ENCODE data around the gene TMEM238L. TPM values are rescaled to one million over a fixed set of nuclear protein-coding genes. Genes with fewer than 3 reads are reported as not detected.

Gene TMEM238L
- total and polyA plus RNA-seq, 2 of the 8 experiments (the other 6 are each of a cell fraction or from before 2014, with no cell fraction given) = not detected

DNA sequence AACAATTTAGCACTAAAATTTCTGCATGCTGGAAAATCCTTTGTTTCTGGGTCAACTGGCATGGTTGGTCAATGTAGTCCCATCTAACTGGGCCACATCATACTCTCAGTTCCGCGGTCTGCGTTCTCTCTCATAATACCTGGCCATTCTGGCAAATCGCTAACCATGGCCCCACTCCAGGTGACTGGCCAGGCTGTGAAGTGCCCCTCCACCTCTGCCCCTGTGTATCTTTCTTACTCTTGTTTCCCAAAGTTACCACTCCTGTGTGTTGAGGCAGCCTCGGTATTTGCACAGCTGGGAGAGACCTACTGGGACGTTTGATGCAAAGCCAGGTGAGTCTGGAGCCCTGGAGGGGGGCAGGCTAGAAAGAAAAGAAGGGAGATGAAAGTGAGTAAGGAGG lies 2.0 kb upstream of the TMEM238L start:
- H4K5ac ChIP-seq (ENCODE audit: insufficient read length, low read depth, low read length) = no peak overlapping the region
- H2BK120ac ChIP-seq (replicated peaks; ENCODE audit: low read depth, low read length) = no peak overlapping the region
- no peak overlapping the region for H3K4me2 ChIP-seq (ENCODE audit: insufficient read depth in 1 of 2, low read depth in 2 of 2, low read length in 2 of 2)
- no peak overlapping the region for H3K23ac ChIP-seq (ENCODE audit: insufficient read length)
- H3K9ac ChIP-seq (replicated peaks in 1 of 4; ENCODE audit: extremely low read depth in 1 of 4, low read depth in 3 of 4, low read length in 3 of 4) = no peak overlapping the region
- TF ChIP-seq FOSL1 (IDR thresholded peaks at IDR 0.05; ENCODE audit: insufficient read depth, low read depth, low read length) = no peak
- TF ChIP-seq TCF12 (IDR thresholded peaks at IDR 0.05; ENCODE audit: low read depth, low read length) = no peak
- TF ChIP-seq NANOG (IDR thresholded peaks at IDR 0.05; ENCODE audit: insufficient read depth, low read depth, low read length, poor library complexity, severe bottlenecking) = no peak
- no peak for TF ChIP-seq CEBPB (IDR thresholded peaks at IDR 0.05; ENCODE audit: low read depth, low read length)
- TF ChIP-seq, protein P1, sequence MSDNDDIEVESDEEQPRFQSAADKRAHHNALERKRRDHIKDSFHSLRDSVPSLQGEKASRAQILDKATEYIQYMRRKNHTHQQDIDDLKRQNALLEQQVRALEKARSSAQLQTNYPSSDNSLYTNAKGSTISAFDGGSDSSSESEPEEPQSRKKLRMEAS (IDR thresholded peaks at IDR 0.05) = no peak
- TF ChIP-seq, protein P2, sequence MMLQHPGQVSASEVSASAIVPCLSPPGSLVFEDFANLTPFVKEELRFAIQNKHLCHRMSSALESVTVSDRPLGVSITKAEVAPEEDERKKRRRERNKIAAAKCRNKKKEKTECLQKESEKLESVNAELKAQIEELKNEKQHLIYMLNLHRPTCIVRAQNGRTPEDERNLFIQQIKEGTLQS (IDR thresholded peaks at IDR 0.05; ENCODE audit: insufficient read depth, low read depth, low read length) = no peak
- TF ChIP-seq SUZ12 (IDR thresholded peaks at IDR 0.05; ENCODE audit: low read length) = no peak
- H3K4ac ChIP-seq (replicated peaks; ENCODE audit: insufficient read length, low read depth, low read length) = no peak overlapping the region
- no peak for DNase-seq (ENCODE audit: low read depth in 1 of 2, low spot score in 2 of 2)
- no peak overlapping the region for H3K27ac ChIP-seq (ENCODE audit: low read depth, low read length)
- POLR2A ChIA-PET (ENCODE audit: partially characterized antibody) = no interaction called here
- CTCF ChIA-PET (ENCODE audit: partially characterized antibody) = no interaction called here
- no peak for FAIRE-seq
- no peaks in the 10 kb centered on the region for H3K79me2 ChIP-seq (ENCODE audit: control insufficient read depth in 1 of 2, insufficient read depth in 2 of 2, low read length in 2 of 2)
- H4K20me1 ChIP-seq (replicated peaks in 1 of 2; ENCODE audit: control insufficient read depth in 1 of 2, insufficient read depth in 2 of 2, low read length in 2 of 2) = no peaks in the 10 kb centered on the region
- no peak overlapping the region for H3K4me3 ChIP-seq (ENCODE audit: extremely low read depth in 1 of 4, insufficient read depth in 2 of 4, low read depth in 3 of 4, low read length in 4 of 4)
- H2BK12ac ChIP-seq (ENCODE audit: low read depth, low read length) = no peak overlapping the region
- H3K18ac ChIP-seq (ENCODE audit: extremely low read depth, low read length) = no peak overlapping the region
- no peak overlapping the region for H4K8ac ChIP-seq (ENCODE audit: extremely low read depth, insufficient read depth, low read length)
- no peak overlapping the region for H2BK20ac ChIP-seq (ENCODE audit: low read length)
- WGBS, 2 experiments (ENCODE audit: extremely low coverage in 1 of 2, insufficient coverage in 1 of 2, insufficient read length in 1 of 2, insufficient replicate concordance in 2 of 2, low coverage in 1 of 2, low lambda C conversion rate in 2 of 2, missing lambda C conversion rate in 1 of 2) = 82% methylated on average over 6 of the region's 6 CpGs; no CpG with 5 or more reads in 1 of the 2 experiments
- H4K91ac ChIP-seq (replicated peaks; ENCODE audit: insufficient read length, low read length) = no peak overlapping the region
- no peaks in the 10 kb centered on the region for H3K23me2 ChIP-seq (ENCODE audit: low read depth, low read length)
- no peaks in the 10 kb centered on the region for H3K27me3 ChIP-seq (replicated peaks in 1 of 4; ENCODE audit: control insufficient read depth in 3 of 4, extremely low read depth in 1 of 4, insufficient read depth in 3 of 4, low read length in 3 of 4)
- H2AFZ ChIP-seq (ENCODE audit: low read length) = no peak overlapping the region
- H2BK5ac ChIP-seq (ENCODE audit: low read depth, low read length) = no peak overlapping the region
- no peak overlapping the region for H3K14ac ChIP-seq (ENCODE audit: insufficient read length)
- H2AK5ac ChIP-seq (ENCODE audit: low read depth, low read length) = no peak overlapping the region
- no peaks in the 10 kb centered on the region for H3K9me3 ChIP-seq (ENCODE audit: insufficient read depth in 2 of 2, low read depth in 1 of 2, low read length in 1 of 2)
- H3K79me1 ChIP-seq (ENCODE audit: low read depth, low read length) = no peaks in the 10 kb centered on the region
- peaks cover 0 to 4% (median 0%) of the 10 kb centered on the region in 4 experiments; a peak in 1 of 7 replicates for H3K4me1 ChIP-seq (replicated peaks in 1 of 4; ENCODE audit: control insufficient read depth in 3 of 4, insufficient read depth in 4 of 4, low read length in 3 of 4)
- no peak overlapping the region for H3K56ac ChIP-seq (replicated peaks; ENCODE audit: insufficient read length, low read depth, low read length)
- H2BK15ac ChIP-seq (ENCODE audit: low read length) = no peak overlapping the region
- no peaks in the 10 kb centered on the region for H3K36me3 ChIP-seq (ENCODE audit: control insufficient read depth in 2 of 4, insufficient read depth in 4 of 4, low read length in 3 of 4)
